Ishikawa (cell line): Measurements from ENCODE around the gene ZAP70.

Source experiments
- CEBPB ChIP-seq: IDR thresholded peaks from 2 replicates; pipeline ENCODE4 v1.6.1; 2012
- CREB1 ChIP-seq: IDR thresholded peaks from 2 replicates; pipeline ENCODE4 v1.6.1; 2012; ENCODE audit warnings: low read depth
- EGR1 ChIP-seq: IDR thresholded peaks from 2 replicates; pipeline ENCODE4 v1.6.1; 2012
- EP300 ChIP-seq: IDR thresholded peaks from 2 replicates; pipeline ENCODE4 v1.6.1; 2012; ENCODE audit warnings: borderline replicate concordance
- FOXM1 ChIP-seq: IDR thresholded peaks from 2 replicates; pipeline ENCODE4 v1.6.1; 2012; ENCODE audit warnings: low read depth, borderline replicate concordance
- RAD21 ChIP-seq: IDR thresholded peaks from 2 replicates; pipeline ENCODE4 v1.6.1; 2012; ENCODE audit warnings: low read depth
- TAF1 ChIP-seq: IDR thresholded peaks from 2 replicates; pipeline ENCODE4 v1.6.1; 2012; ENCODE audit warnings: low read depth, mild to moderate bottlenecking
- TCF12 ChIP-seq: IDR thresholded peaks from 2 replicates; pipeline ENCODE4 v1.6.1; 2012; ENCODE audit warnings: low read depth
- TEAD4 ChIP-seq: IDR thresholded peaks from 2 replicates; pipeline ENCODE4 v1.6.1; 2012
- YY1 ChIP-seq: IDR thresholded peaks from 2 replicates; pipeline ENCODE4 v1.6.1; 2012; ENCODE audit warnings: low read depth
- ZBTB7A ChIP-seq: IDR thresholded peaks from 2 replicates; pipeline ENCODE4 v1.6.1; 2012; ENCODE audit warnings: low read depth
- TF ChIP-seq, protein P1 (sequence below): IDR thresholded peaks from 2 replicates; pipeline ENCODE4 v1.6.1; 2012; ENCODE audit warnings: low read depth, mild to moderate bottlenecking
- TF ChIP-seq, protein P2 (sequence below): IDR thresholded peaks from 2 replicates; pipeline ENCODE4 v1.6.1; 2012
- TF ChIP-seq, protein P3 (sequence below): IDR thresholded peaks from 2 replicates; pipeline ENCODE4 v1.6.1; 2012

DNA sequence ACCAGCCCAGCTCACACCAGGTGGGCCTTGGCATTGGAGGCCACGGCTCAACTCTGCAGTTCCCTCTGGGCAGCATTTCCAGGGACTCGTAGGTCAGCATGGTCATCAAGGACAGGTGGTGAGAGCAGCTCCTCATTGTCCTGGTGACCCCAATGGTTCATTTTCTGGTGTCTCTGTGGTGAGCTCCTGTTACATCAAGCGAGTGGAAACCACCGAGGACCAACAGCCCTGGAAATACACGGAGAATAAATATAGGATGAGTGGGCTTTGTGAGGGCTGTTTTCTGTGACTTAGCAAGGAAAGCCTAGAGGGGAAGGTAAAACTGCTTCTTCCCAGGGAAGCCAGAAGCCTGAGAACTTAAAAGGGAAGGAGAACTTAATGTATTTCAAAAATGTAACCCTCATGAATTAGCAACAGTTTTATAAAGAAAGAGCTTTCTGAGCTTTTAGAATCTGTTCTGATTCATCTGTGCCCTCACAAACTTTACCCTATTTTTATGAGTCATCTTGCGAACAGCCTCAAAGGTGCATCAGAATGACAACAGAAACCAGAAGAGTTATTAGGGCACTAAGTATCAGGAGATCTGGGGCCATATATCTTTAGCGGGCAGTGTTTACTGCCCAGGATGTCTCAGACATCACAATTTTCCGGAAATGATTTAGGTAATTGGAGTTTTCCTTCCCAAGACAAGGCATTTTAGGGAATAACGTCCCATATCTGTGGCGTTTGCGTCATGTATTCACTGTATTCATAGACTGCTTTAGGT is 25.1 kb upstream of the ZAP70 start:
- TF ChIP-seq, protein P1, sequence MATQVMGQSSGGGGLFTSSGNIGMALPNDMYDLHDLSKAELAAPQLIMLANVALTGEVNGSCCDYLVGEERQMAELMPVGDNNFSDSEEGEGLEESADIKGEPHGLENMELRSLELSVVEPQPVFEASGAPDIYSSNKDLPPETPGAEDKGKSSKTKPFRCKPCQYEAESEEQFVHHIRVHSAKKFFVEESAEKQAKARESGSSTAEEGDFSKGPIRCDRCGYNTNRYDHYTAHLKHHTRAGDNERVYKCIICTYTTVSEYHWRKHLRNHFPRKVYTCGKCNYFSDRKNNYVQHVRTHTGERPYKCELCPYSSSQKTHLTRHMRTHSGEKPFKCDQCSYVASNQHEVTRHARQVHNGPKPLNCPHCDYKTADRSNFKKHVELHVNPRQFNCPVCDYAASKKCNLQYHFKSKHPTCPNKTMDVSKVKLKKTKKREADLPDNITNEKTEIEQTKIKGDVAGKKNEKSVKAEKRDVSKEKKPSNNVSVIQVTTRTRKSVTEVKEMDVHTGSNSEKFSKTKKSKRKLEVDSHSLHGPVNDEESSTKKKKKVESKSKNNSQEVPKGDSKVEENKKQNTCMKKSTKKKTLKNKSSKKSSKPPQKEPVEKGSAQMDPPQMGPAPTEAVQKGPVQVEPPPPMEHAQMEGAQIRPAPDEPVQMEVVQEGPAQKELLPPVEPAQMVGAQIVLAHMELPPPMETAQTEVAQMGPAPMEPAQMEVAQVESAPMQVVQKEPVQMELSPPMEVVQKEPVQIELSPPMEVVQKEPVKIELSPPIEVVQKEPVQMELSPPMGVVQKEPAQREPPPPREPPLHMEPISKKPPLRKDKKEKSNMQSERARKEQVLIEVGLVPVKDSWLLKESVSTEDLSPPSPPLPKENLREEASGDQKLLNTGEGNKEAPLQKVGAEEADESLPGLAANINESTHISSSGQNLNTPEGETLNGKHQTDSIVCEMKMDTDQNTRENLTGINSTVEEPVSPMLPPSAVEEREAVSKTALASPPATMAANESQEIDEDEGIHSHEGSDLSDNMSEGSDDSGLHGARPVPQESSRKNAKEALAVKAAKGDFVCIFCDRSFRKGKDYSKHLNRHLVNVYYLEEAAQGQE: no peak
- TF ChIP-seq CREB1: no peak
- no peak for TF ChIP-seq YY1
- no peak for TF ChIP-seq TAF1
- no peak for TF ChIP-seq RAD21
- no peak for TF ChIP-seq EP300
- TF ChIP-seq, protein P2, sequence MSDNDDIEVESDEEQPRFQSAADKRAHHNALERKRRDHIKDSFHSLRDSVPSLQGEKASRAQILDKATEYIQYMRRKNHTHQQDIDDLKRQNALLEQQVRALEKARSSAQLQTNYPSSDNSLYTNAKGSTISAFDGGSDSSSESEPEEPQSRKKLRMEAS: no peak
- TF ChIP-seq FOXM1: no peak
- no peak for TF ChIP-seq CEBPB
- TF ChIP-seq ZBTB7A: no peak
- TF ChIP-seq EGR1: no peak
- no peak for TF ChIP-seq TCF12
- TF ChIP-seq TEAD4: no peak
- TF ChIP-seq, protein P3, sequence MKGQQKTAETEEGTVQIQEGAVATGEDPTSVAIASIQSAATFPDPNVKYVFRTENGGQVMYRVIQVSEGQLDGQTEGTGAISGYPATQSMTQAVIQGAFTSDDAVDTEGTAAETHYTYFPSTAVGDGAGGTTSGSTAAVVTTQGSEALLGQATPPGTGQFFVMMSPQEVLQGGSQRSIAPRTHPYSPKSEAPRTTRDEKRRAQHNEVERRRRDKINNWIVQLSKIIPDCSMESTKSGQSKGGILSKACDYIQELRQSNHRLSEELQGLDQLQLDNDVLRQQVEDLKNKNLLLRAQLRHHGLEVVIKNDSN: no peak
